Measurements from ENCODE around the gene BCL2L2. TPM values are rescaled to one million over a fixed set of nuclear protein-coding genes. Genes with fewer than 3 reads are reported as not detected.

BCL2L2 gene
- total and polyA plus RNA-seq, 4 donors: 4.7 to 28.0 (median 12.7) TPM

- WGBS: 4% methylated on average over 42 of the region's 42 CpGs
- Histone ChIP-seq H3K9ac (ENCODE audit: low read depth in 1 of 2, low read length in 2 of 2) (no peak within 1 kb of the TSS), H3K36me3 (ENCODE audit: control insufficient read depth in 4 of 4, insufficient read depth in 3 of 4, low read depth in 1 of 4, low read length in 3 of 4) (no peaks in the 10 kb centered on the region), H3K4me1 (ENCODE audit: control insufficient read depth in 4 of 4, insufficient read depth in 4 of 4, low read length in 3 of 4) (peaks cover 4 to 11% (median 8%) of the 10 kb centered on the region in 4 donors), H3K27me3 (ENCODE audit: control insufficient read depth in 4 of 4, insufficient read depth in 4 of 4, low read length in 3 of 4) (peaks cover 0 to 11% (median 2%) of the 10 kb centered on the region in 4 donors), H3K4me3 (ENCODE audit: low read depth in 1 of 3, low read length in 3 of 3) (peak within 1 kb of the TSS in 2 of 3 donors; percentile 31 to 55), H3K9me3 (ENCODE audit: control insufficient read depth in 4 of 4, low read length in 3 of 4) (no peaks in the 10 kb centered on the region), H3K27ac (ENCODE audit: low read depth in 1 of 2, low read length in 2 of 2) (no peak within 1 kb of the TSS)
- TF ChIP-seq EGR1 (IDR thresholded peaks at IDR 0.05; ENCODE audit: low read depth in 2 of 2): no peak
- peak in 1 of 2 donors; percentile 6 for TF ChIP-seq RAD21 (IDR thresholded peaks at IDR 0.05)
- peak; percentile 55 for DNase-seq (ENCODE audit: low spot score)
Measured at GRCh38 chr14:23352506-23353432, 46.1 kb downstream of the BCL2L2 start, which contains the start of gene SLC22A17. SLC22A17 (minus strand) TSS chr14:23352887.

GRCh38 chr14:23353433-23353780, 46.8 kb downstream of the BCL2L2 start:
- Histone ChIP-seq H3K27ac (ENCODE audit: low read depth in 1 of 2, low read length in 2 of 2) (no peak overlapping the region), H3K4me3 (ENCODE audit: low read depth in 1 of 3, low read length in 3 of 3) (no peak overlapping the region), H3K36me3 (ENCODE audit: control insufficient read depth in 4 of 4, insufficient read depth in 3 of 4, low read depth in 1 of 4, low read length in 3 of 4) (no peaks in the 10 kb centered on the region), H3K27me3 (ENCODE audit: control insufficient read depth in 4 of 4, insufficient read depth in 4 of 4, low read length in 3 of 4) (peaks cover 0 to 11% (median 2%) of the 10 kb centered on the region in 4 donors), H3K9ac (ENCODE audit: low read depth in 1 of 2, low read length in 2 of 2) (no peak overlapping the region), H3K4me1 (ENCODE audit: control insufficient read depth in 4 of 4, insufficient read depth in 4 of 4, low read length in 3 of 4) (peaks cover 4 to 11% (median 8%) of the 10 kb centered on the region in 4 donors), H3K9me3 (ENCODE audit: control insufficient read depth in 4 of 4, low read length in 3 of 4) (no peaks in the 10 kb centered on the region)
- no peak for DNase-seq (ENCODE audit: low spot score)
- 75% methylated on average over 5 of the region's 5 CpGs for WGBS
- TF ChIP-seq GABPA (IDR thresholded peaks at IDR 0.05 in 1 of 2, conservative IDR thresholded peaks at IDR 0.05 in 1 of 2) (no peak), YY1 (IDR thresholded peaks at IDR 0.05) (no peak), FOXA1 (IDR thresholded peaks at IDR 0.05) (no peak), EGR1 (IDR thresholded peaks at IDR 0.05; ENCODE audit: low read depth in 2 of 2) (no peak), HNF4A (conservative IDR thresholded peaks at IDR 0.05) (no peak), HNF4G (IDR thresholded peaks at IDR 0.05) (no peak), ZBTB33 (IDR thresholded peaks at IDR 0.05) (no peak), JUND (IDR thresholded peaks at IDR 0.05) (no peak), TAF1 (conservative IDR thresholded peaks at IDR 0.05) (no peak), REST (IDR thresholded peaks at IDR 0.05) (no peak), FOXA2 (IDR thresholded peaks at IDR 0.05) (no peak), RAD21 (IDR thresholded peaks at IDR 0.05) (no peak), SP1 (IDR thresholded peaks at IDR 0.05) (no peak), ATF3 (IDR thresholded peaks at IDR 0.05) (no peak), RXRA (IDR thresholded peaks at IDR 0.05) (no peak), MAX (IDR thresholded peaks at IDR 0.05) (no peak)
